ENCODE data around the gene BLM.

GRCh38 chr15:90859234-90860131 is 142.3 kb downstream of the BLM start:
- TF ChIP-seq CTCF (conservative IDR thresholded peaks at IDR 0.05 in 1 of 2, IDR thresholded peaks at IDR 0.05 in 1 of 2; ENCODE audit: extremely low read depth in 1 of 2, insufficient read depth in 1 of 2, low read depth in 1 of 2, low read length in 2 of 2) (no peak), EZH2 (IDR thresholded peaks at IDR 0.05; ENCODE audit: borderline replicate concordance, low read length) (no peak)
